GM12878 (cell line): ENCODE results near the gene TPCN1. TPM values are rescaled to one million over a fixed set of nuclear protein-coding genes. Genes with fewer than 3 reads are reported as not detected.

ENCODE experiments used
- ATAC-seq: fragments of 200-7000 bp; cut with Tn5 transposase; 3 replicates; pipeline ENCODE4 v1.9.1; 2020; ENCODE audit warnings: mild to moderate bottlenecking, moderate library complexity
- BruUV-seq: library from RNA; stranded (reverse); fragments of 400-500 nt; replicated peaks from 2 replicates; lab custom pipeline; 2021; lab: Mats Ljungman, UMichigan
- CTCF ChIA-PET: fragments of 300-600 bp; sonication (Branson Sonifier 250); formaldehyde crosslinking; extraction: SDS; loops from one replicate; lab custom pipeline; 2021; ENCODE audit warnings: inconsistent platforms; lab: Yijun Ruan, JAX
- POLR2A ChIA-PET: fragments of 350-600 bp; formaldehyde crosslinking; extraction: SDS; loops from one replicate; lab custom pipeline; 2021; ENCODE audit warnings: inconsistent platforms; lab: Charles Lee
- RAD21 ChIA-PET: fragments of 300-600 bp; sonication (Branson Sonifier 250); formaldehyde crosslinking; loops from one replicate; lab custom pipeline; 2023; ENCODE audit warnings: antibody characterized with exemption; ENCODE audit not compliant: unreplicated experiment; lab: Charles Lee
- SMC1A ChIA-PET: fragments of 300-600 bp; sonication (Branson Sonifier 250); formaldehyde crosslinking; loops from one replicate; lab custom pipeline; 2023; ENCODE audit not compliant: unreplicated experiment, uncharacterized antibody; lab: Charles Lee
- DNase-seq: peaks from one replicate; pipeline ENCODE4 v3.0.0-alpha.2; 2011; ENCODE audit warnings: low read depth, low spot score
- FAIRE-seq: peaks from 3 replicates; lab custom pipeline; 2011; peaks lifted over from hg19 to GRCh38; lab: Jason Lieb, UNC
- H2AFZ ChIP-seq: 2 replicates; pipeline ENCODE4 v1.6.0; 2011; ENCODE audit warnings: low read depth, low read length, control low read depth; ENCODE audit not compliant: control insufficient read depth
- H3K27ac ChIP-seq: 2 replicates; pipeline ENCODE4 v1.5.1; 2011; ENCODE audit warnings: control low read depth; ENCODE audit not compliant: control insufficient read depth, insufficient read depth
- H3K27me3 ChIP-seq, 2 experiments: replicated peaks in 1 of 2; 2 replicates each; pipeline versions ENCODE4 v1.6.0 to v1.6.1; 2011; ENCODE audit warnings: low read length in 1 of 2; ENCODE audit not compliant: control insufficient read depth in 2 of 2, insufficient read depth in 2 of 2
- H3K36me3 ChIP-seq, 2 experiments: 2 replicates each; pipeline ENCODE4 v1.5.1; 2011; ENCODE audit warnings: low read length in 1 of 2; ENCODE audit not compliant: control insufficient read depth in 2 of 2, insufficient read depth in 2 of 2
- H3K4me1 ChIP-seq: 2 replicates; pipeline ENCODE4 v1.6.1; 2011; ENCODE audit warnings: mild to moderate bottlenecking, low read length, moderate library complexity, mixed read lengths; ENCODE audit not compliant: control insufficient read depth, insufficient read depth
- H3K4me2 ChIP-seq: 2 replicates; pipeline ENCODE4 v1.6.0; 2011; ENCODE audit warnings: control low read depth; ENCODE audit not compliant: control insufficient read depth, insufficient read depth
- H3K4me3 ChIP-seq: fragments of 200-600 bp; sonication (generic); 2 replicates; pipeline ENCODE4 v1.5.1; 2016
- H3K79me2 ChIP-seq: 2 replicates; pipeline ENCODE4 v1.6.0; 2011; ENCODE audit warnings: low read length; ENCODE audit not compliant: control insufficient read depth, insufficient read depth
- H3K9ac ChIP-seq: 2 replicates; pipeline ENCODE4 v1.8.0; 2011; ENCODE audit warnings: low read length, control low read depth, mixed read lengths; ENCODE audit not compliant: control insufficient read depth, insufficient read depth
- H3K9me3 ChIP-seq: replicated peaks from 3 replicates; pipeline ENCODE4 v1.5.1; 2011; ENCODE audit warnings: mild to moderate bottlenecking, low read length; ENCODE audit not compliant: control insufficient read depth, insufficient read depth
- H4K20me1 ChIP-seq: 2 replicates; pipeline ENCODE4 v1.6.0; 2011; ENCODE audit not compliant: control insufficient read depth, insufficient read depth
- ATF7 ChIP-seq: fragments of 450-650 bp; IDR thresholded peaks from 2 replicates; pipeline ENCODE4 v1.6.1; 2016; ENCODE audit warnings: low read depth, mild to moderate bottlenecking
- CBX5 ChIP-seq: sonication (generic); IDR thresholded peaks from 2 replicates; pipeline ENCODE4 v1.6.1; 2016; ENCODE audit warnings: low read depth, moderate library complexity, mild to moderate bottlenecking, inconsistent platforms
- JUNB ChIP-seq: IDR thresholded peaks from 2 replicates; pipeline ENCODE4 v1.6.1; 2016; ENCODE audit warnings: antibody characterized with exemption, mild to moderate bottlenecking
- MYB ChIP-seq: fragments of 150-350 bp; IDR thresholded peaks from 2 replicates; pipeline ENCODE4 v1.6.1; 2014; ENCODE audit warnings: mild to moderate bottlenecking, low read depth, low read length, borderline replicate concordance
- NFXL1 ChIP-seq: fragments of 450-650 bp; IDR thresholded peaks from 2 replicates; pipeline ENCODE4 v1.6.1; 2017; ENCODE audit warnings: antibody characterized with exemption, mild to moderate bottlenecking, borderline replicate concordance
- NFYB ChIP-seq: IDR thresholded peaks from 2 replicates; pipeline ENCODE4 v1.6.1; 2011; ENCODE audit warnings: low read depth, mild to moderate bottlenecking, low read length, improper control_type of control experiment, moderate library complexity; ENCODE audit not compliant: insufficient read depth
- NR2F1 ChIP-seq: fragments of 450-650 bp; conservative IDR thresholded peaks from 2 replicates; pipeline ENCODE4 v1.6.1; 2017; ENCODE audit warnings: mild to moderate bottlenecking
- NRF1 ChIP-seq: conservative IDR thresholded peaks from 2 replicates; pipeline ENCODE4 v1.6.1; 2011; ENCODE audit warnings: mild to moderate bottlenecking, low read depth, low read length, improper control_type of control experiment
- PAX5 ChIP-seq: IDR thresholded peaks from 2 replicates; pipeline ENCODE4 v1.6.1; 2011; ENCODE audit warnings: low read depth, low read length, borderline replicate concordance
- RB1 ChIP-seq: fragments of 450-650 bp; formaldehyde crosslinking; IDR thresholded peaks from 2 replicates; pipeline ENCODE4 v1.6.1; 2017; ENCODE audit warnings: mild to moderate bottlenecking, borderline replicate concordance
- RBBP5 ChIP-seq: fragments of 200-600 bp; sonication (generic); conservative IDR thresholded peaks from 2 replicates; pipeline ENCODE4 v1.6.1; 2016
- STAT3 ChIP-seq: IDR thresholded peaks from 2 replicates; pipeline ENCODE4 v1.6.1; 2011; ENCODE audit warnings: low read depth, low read length, improper control_type of control experiment
- ZBTB4 ChIP-seq: fragments of 450-650 bp; formaldehyde crosslinking; IDR thresholded peaks from 2 replicates; pipeline ENCODE4 v1.4.0; 2022; ENCODE audit warnings: mild to moderate bottlenecking, moderate library complexity
- ZNF274 ChIP-seq: IDR thresholded peaks from one replicate; pipeline ENCODE4 v1.8.0; 2011; ENCODE audit not compliant: insufficient read length, insufficient read depth
- WGBS: methylation state at CpG from one replicate; pipeline ENCODE4 v1.1.6; 2016; ENCODE audit warnings: low lambda C conversion rate; ENCODE audit not compliant: insufficient replicate concordance, insufficient coverage; ENCODE audit errors: missing lambda C conversion rate; 5-methylcytosine and 5-hydroxymethylcytosine counted together
- in situ Hi-C: fragments of 300-500 bp; cut with MboI; formaldehyde crosslinking; loops from 9 replicates; pipeline ENCODE4 v1.14.3; 2018; ENCODE audit warnings: mixed read lengths
- intact Hi-C: fragments of 100-400 bp; cut with micrococcal nuclease; formaldehyde crosslinking; loops from one replicate; pipeline ENCODE4 v1.14.2; 2022; ENCODE audit not compliant: unreplicated experiment
- polyA plus RNA-seq, 11 experiments: library from polyadenylated mRNA; depleted of rRNA in 4 of 11; unstranded in 6 of 11; stranded (reverse) in 5 of 11; fragments of >200 nt; fragmentation: Nextera tagmentation in 4 of 11; fragmentation: Illumina TruSeq in 1 of 11; extraction: Ambion mirVana in 4 of 11; extraction: Trizol in 1 of 11; gene quantifications; 1 replicate in 1 of 11; 2 replicates in 10 of 11; pipeline versions ENCODE4 v1.2.1 to v1.2.3, GENCODE V29; 2011 to 2016; ENCODE audit warnings: inconsistent platforms in 2 of 11, missing spikeins in 2 of 11, low read depth in 1 of 11
- total RNA-seq, 4 experiments: library from RNA; depleted of rRNA in 3 of 4; stranded (reverse); fragments of >200 nt in 3 of 4; fragmentation: Illumina TruSeq in 1 of 4; extraction: Trizol in 1 of 4; gene quantifications; 2 replicates each; pipeline versions ENCODE4 v1.2.1 to v1.2.3, GENCODE V29; 2013 to 2021

TPCN1 gene
- total and polyA plus RNA-seq, 10 of the 15 experiments (the other 5 are each of a cell fraction or from before 2014, with no cell fraction given) = 0.79 to 30.9 (median 19.4) TPM

- H3K36me3 ChIP-seq = no peaks in the 10 kb centered on the region; a peak in 1 of 4 replicates
- RAD21 ChIA-PET = no interaction called here
- POLR2A ChIA-PET = interaction anchor here (0.6 to 1.7 kb wide), 3 partner anchors 9 to 31 kb away, joined by 3 to 6 read pairs (median 3); no protein-coding TSS in a partner anchor
- no peak overlapping the region for H3K27ac ChIP-seq
- no peaks in the 10 kb centered on the region for H3K27me3 ChIP-seq
- intact Hi-C loops = no loop called here
- no peaks in the 10 kb centered on the region for H3K9me3 ChIP-seq
- H2AFZ ChIP-seq = no peak overlapping the region
- TF ChIP-seq CBX5 = no peak
- no peak for TF ChIP-seq NRF1
- TF ChIP-seq ZNF274 = no peak
- TF ChIP-seq RBBP5 = no peak
- TF ChIP-seq ZBTB4 = no peak
- TF ChIP-seq RB1 = no peak
- no peak for TF ChIP-seq NFXL1
- TF ChIP-seq PAX5 = no peak
- TF ChIP-seq JUNB = no peak
- TF ChIP-seq MYB = no peak
- no peak for TF ChIP-seq STAT3
- TF ChIP-seq NR2F1 = no peak
- no peak for TF ChIP-seq ATF7
- TF ChIP-seq NFYB = no peak
- no peak for ATAC-seq
- H3K4me1 ChIP-seq = no peaks in the 10 kb centered on the region
- H3K9ac ChIP-seq = no peak overlapping the region
- no peaks in the 10 kb centered on the region for H4K20me1 ChIP-seq
- H3K4me3 ChIP-seq = peak overlapping the region; percentile 74; the same call in 1 of the 2 replicates
- no peak for FAIRE-seq
- in situ Hi-C loops = no loop called here
- H3K4me2 ChIP-seq = peak overlapping the region; percentile 12
- DNase-seq = no peak
- SMC1A ChIA-PET = interaction anchor here (1.5 kb wide), 1 partner anchor 21 kb away, joined by 4 read pairs; no protein-coding TSS in a partner anchor
- CTCF ChIA-PET = interaction anchor here (0.8 to 1.7 kb wide), 2 partner anchors 13 to 102 kb away, joined by 3 read pairs; no protein-coding TSS in a partner anchor
- no peaks in the 10 kb centered on the region; the same call in 1 of the 2 replicates for H3K79me2 ChIP-seq
- BruUV-seq = no TSS peak
- 89% methylated on average over 17 of the region's 17 CpGs for WGBS
Measured at GRCh38 chr12:113332688-113333417, 111.6 kb downstream of the TPCN1 start.
